Motor neuron (in vitro differentiated cells): ENCODE results near the gene OR2B3. TPM values are rescaled to one million over a fixed set of nuclear protein-coding genes. Genes with fewer than 3 reads are reported as not detected.
"Not testable (repeated sequence)": the region's sequence is repeated elsewhere in the genome, so short reads cannot be mapped to it uniquely, and the experiment has no call there.

Experiments used
- ATAC-seq, 8 experiments: fragments of 200-7000 bp; cut with Tn5 transposase; replicated peaks in 6 of 8; 2 replicates each; pipeline ENCODE4 v1.8.0; 2021; ENCODE audit warnings: mild to moderate bottlenecking in 8 of 8, moderate library complexity in 8 of 8
- H3K27ac ChIP-seq, 2 donors: fragments of 250-450 bp; sonication (Bioruptor Pico); 2 replicates each; pipeline ENCODE4 v1.9.0; 2021; ENCODE audit warnings: antibody characterized with exemption in 2 of 2, mild to moderate bottlenecking in 2 of 2, moderate library complexity in 1 of 2
- H3K4me1 ChIP-seq, 2 donors: fragments of 250-450 bp; sonication (Bioruptor Pico); replicated peaks in 1 of 2; 2 replicates each; pipeline ENCODE4 v1.6.1; 2021; ENCODE audit warnings: antibody characterized with exemption in 2 of 2, mild to moderate bottlenecking in 2 of 2, moderate library complexity in 1 of 2
- H3K4me3 ChIP-seq, 5 donors: fragments of 250-450 bp; sonication (Bioruptor Pico); 2 replicates each; pipeline ENCODE4 v1.9.0; 2021; ENCODE audit warnings: antibody characterized with exemption in 5 of 5, mild to moderate bottlenecking in 5 of 5, moderate library complexity in 4 of 5
- WGBS, 10 experiments: fragments of 450-650 bp; shearing (Covaris generic); methylation state at CpG; one replicate each; pipeline ENCODE4 v1.0.0; 2022; 5-methylcytosine and 5-hydroxymethylcytosine counted together
- in situ Hi-C, 9 experiments: fragments of 400-800 bp; cut with MboI; loops; one replicate each; pipeline ENCODE4 v1.15.0; 2021; ENCODE audit warnings: low sequenced_read_pairs in 9 of 9, low pct_unique_long_range_greater_than_20kb in 2 of 9; ENCODE audit not compliant: unreplicated experiment in 9 of 9
- total RNA-seq, 8 experiments: library from RNA; unstranded; fragments of 300-600 nt; gene quantifications; 2 replicates each; pipeline versions ENCODE4 v1.2.3 to v1.2.4, GENCODE V29; 2022

OR2B3 gene
- under 1 TPM in 1 of 8 experiments, not detected in 7; 0.17 TPM for total RNA-seq

DNA sequence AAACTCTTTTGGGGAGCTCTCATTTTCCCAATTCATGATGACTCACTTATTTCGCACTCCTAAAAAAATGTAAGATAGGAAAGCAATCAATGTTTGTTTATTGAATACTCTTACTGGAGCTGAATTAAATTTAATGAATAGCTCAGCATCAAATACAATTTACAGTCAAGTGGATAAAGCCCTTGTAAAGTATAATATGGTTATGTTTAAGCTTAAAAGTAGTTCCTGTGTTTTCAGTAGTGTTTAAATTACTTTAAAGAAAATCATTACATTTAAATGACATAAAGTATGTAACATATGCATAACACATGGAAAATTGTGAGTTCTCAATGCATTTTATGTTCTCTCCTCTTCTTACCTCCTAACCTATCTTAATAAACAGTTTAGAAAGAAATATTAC lies at the start of gene OR2B3:
TSS of gene OR2B3 (minus strand) at position 101 of the 400 bp plus-strand sequence. CDS start at position 36, 65 bp downstream.
- no peak for ATAC-seq
- Histone ChIP-seq H3K4me1 (no peaks in the 10 kb centered on the region), H3K27ac (no peak within 1 kb of the TSS), H3K4me3 (no peak within 1 kb of the TSS)
- WGBS, 10 experiments = 0 to 100% (median 56%) methylated on average over 1 of the region's 1 CpG; no CpG with 5 or more reads in 1 of the 10 experiments
- in situ Hi-C loops = no loop called here

DNA sequence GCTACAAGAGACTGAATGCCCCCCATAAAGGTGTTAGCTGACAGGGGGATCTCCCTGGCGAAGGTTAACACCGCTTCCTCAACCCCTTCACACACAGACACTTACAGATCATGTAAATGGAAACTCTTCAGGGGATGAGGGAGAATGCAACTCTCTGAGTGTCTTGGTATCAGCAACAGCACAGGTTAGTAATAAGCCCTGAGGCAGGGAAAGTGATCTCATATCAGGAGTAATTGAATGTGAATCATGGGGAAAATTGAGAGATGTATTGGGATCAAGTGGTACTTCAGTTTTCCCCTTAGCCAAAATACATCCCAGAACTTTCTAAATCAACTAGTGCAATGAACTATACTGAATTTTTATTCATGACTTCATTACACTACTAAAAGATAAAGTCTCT lies 44.6 kb upstream of the OR2B3 start:
- 25 to 100% (median 80%) methylated on average over 1 to 2 of the region's 2 CpGs; no CpG with 5 or more reads in 5 of the 10 experiments for WGBS, 10 experiments
- no peaks in the 10 kb centered on the region for H3K4me1 ChIP-seq
- no peak for ATAC-seq
- H3K4me3 ChIP-seq = no peak overlapping the region
- H3K27ac ChIP-seq = no peak overlapping the region
- in situ Hi-C loops = loop anchor here in 1 of 9 experiments (25.0 kb wide), 1 partner anchor 94 kb away; the partner anchor contains the start of gene OR2W1

GRCh38 chr6:29130644-29131043 lies 43.5 kb upstream of the OR2B3 start:
- Histone ChIP-seq H3K27ac (no peak overlapping the region), H3K4me1 (no peaks in the 10 kb centered on the region), H3K4me3 (no peak overlapping the region)
- WGBS, 10 experiments = 0 to 88% (median 39%) methylated on average over 1 to 4 of the region's 4 CpGs; no CpG with 5 or more reads in 2 of the 10 experiments
- no peak for ATAC-seq
- in situ Hi-C loops = loop anchor here in 1 of 9 experiments (25.0 kb wide), 1 partner anchor 93 kb away; the partner anchor contains the start of gene OR2W1

GRCh38 chr6:29129326-29130012 lies 42.4 kb upstream of the OR2B3 start:
- ATAC-seq = no peak
- 0 to 86% (median 64%) methylated on average over 1 to 8 of the region's 15 CpGs; no CpG with 5 or more reads in 3 of the 10 experiments for WGBS, 10 experiments

DNA sequence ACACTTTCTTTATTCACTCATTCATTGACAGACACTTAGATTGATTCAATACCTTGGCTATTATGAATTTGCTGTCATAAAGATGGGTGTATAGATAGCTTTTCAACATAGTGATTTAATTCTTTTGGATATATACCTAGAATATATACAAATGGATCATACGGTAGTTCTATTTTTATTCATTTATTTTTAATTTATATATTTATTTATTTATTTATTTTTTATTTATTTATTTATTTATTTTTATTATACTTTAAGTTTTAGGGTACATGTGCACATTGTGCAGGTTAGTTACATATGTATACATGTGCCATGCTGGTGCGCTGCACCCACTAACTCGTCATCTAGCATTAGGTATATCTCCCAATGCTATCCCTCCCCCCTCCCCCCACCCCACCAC lies 27.9 kb upstream of the OR2B3 start:
- in situ Hi-C loops, ATAC-seq, H3K27ac ChIP-seq, H3K4me3 ChIP-seq, H3K4me1 ChIP-seq: not testable (repeated sequence)
- WGBS, 10 experiments = 71 to 100% (median 88%) methylated on average over 1 of the region's 3 CpGs; no CpG with 5 or more reads in 3 of the 10 experiments

More at GRCh38 chr6:29129326-29130012, 42.4 kb upstream of the OR2B3 start:
- Histone ChIP-seq H3K4me1 (no peaks in the 10 kb centered on the region), H3K4me3 (no peak overlapping the region), H3K27ac (no peak overlapping the region)
- in situ Hi-C loops = loop anchor here in 1 of 9 experiments (25.0 kb wide), 1 partner anchor 92 kb away; the partner anchor contains the start of gene OR2W1

DNA sequence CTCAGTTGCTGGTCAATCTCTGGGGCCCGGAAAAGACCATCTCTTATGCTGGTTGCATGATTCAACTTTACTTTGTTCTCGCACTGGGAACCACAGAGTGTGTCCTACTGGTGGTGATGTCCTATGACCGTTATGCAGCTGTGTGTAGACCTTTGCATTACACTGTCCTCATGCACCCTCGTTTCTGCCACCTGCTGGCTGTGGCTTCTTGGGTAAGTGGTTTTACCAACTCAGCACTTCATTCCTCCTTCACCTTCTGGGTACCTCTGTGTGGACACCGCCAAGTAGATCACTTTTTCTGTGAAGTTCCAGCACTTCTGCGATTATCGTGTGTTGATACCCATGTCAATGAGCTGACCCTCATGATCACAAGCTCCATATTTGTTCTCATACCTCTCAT lies 25.0 kb upstream of the OR2B3 start:
- in situ Hi-C loops = no loop called here
- H3K27ac ChIP-seq = no peak overlapping the region
- H3K4me3 ChIP-seq = no peak overlapping the region
- 13 to 90% (median 83%) methylated on average over 1 to 4 of the region's 7 CpGs; no CpG with 5 or more reads in 4 of the 10 experiments for WGBS, 10 experiments
- H3K4me1 ChIP-seq = no peaks in the 10 kb centered on the region
- ATAC-seq = no peak

GRCh38 chr6:29107758-29108157 lies 20.6 kb upstream of the OR2B3 start, which contains the start of gene OR2J3:
OR2J3 (plus strand) TSS chr6:29108058; CDS start chr6:29111891, 3,833 bp downstream.
- in situ Hi-C loops = no loop called here
- Histone ChIP-seq H3K4me3 (no peak within 1 kb of the TSS), H3K4me1 (no peaks in the 10 kb centered on the region), H3K27ac (no peak within 1 kb of the TSS)
- 0 to 60% (median 13%) methylated on average over 1 of the region's 1 CpG; no CpG with 5 or more reads in 1 of the 10 experiments for WGBS, 10 experiments
- ATAC-seq = no peak

DNA sequence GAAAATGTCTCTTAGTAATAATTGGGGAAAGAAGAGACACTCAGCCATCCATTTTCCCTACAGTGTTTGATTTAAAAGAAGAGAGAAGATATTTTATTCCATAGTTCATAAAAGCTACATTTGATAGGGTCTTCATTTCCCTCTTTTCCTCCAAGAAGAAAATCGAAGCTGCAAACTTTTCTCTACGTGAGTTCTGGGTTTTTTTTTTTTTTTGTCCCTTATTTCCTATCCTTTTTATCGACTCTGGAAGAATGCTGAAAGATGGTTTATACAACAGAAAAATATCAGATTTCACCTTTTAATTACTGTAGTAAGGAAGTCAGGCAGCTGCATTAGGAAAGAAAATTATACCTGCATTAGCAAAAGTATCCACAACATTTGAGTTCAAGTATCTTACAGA lies 12.1 kb upstream of the OR2B3 start, which contains the start of gene OR2J1:
TSS of gene OR2J1 (plus strand) at position 301 of the 400 bp plus-strand sequence. CDS start 1,453 bp downstream, outside the sequence.
- ATAC-seq = no peak
- Histone ChIP-seq H3K4me1 (no peaks in the 10 kb centered on the region), H3K27ac (no peak within 1 kb of the TSS), H3K4me3 (no peak within 1 kb of the TSS)
- in situ Hi-C loops = no loop called here
- WGBS, 10 experiments = 0 to 84% (median 59%) methylated on average over 2 to 3 of the region's 3 CpGs; no CpG with 5 or more reads in 1 of the 10 experiments

DNA sequence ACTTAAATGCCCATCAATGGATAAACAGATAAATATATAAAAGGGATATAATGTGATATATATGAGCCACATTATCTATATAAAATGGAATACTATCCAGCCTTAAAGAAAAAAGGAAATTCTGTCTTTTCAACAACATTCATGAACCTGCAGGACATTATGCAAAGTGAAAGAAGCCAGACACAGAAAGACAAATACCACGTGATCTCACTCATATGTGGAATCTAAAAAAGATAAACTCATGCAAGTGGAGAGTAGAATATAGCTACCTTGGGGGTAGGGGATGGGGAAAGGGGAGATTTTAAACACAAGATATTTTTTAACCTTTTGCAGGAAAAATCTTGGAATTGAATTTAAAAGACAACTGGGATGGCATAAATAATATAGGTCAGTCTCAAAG lies 10.7 kb upstream of the OR2B3 start:
- Histone ChIP-seq H3K27ac (no peak overlapping the region), H3K4me1 (no peaks in the 10 kb centered on the region), H3K4me3 (no peak overlapping the region)
- ATAC-seq = no peak
- in situ Hi-C loops = no loop called here
- WGBS, 10 experiments = 0 to 71% (median 41%) methylated on average over 1 of the region's 1 CpG; no CpG with 5 or more reads in 2 of the 10 experiments

GRCh38 chr6:29092957-29093356 lies 5.8 kb upstream of the OR2B3 start:
- in situ Hi-C loops = no loop called here
- no peaks in the 10 kb centered on the region for H3K4me1 ChIP-seq
- ATAC-seq = no peak
- no peak overlapping the region for H3K27ac ChIP-seq
- H3K4me3 ChIP-seq = no peak overlapping the region
- 0 to 100% (median 60%) methylated on average over 1 of the region's 3 CpGs; no CpG with 5 or more reads in 3 of the 10 experiments for WGBS, 10 experiments

- Histone ChIP-seq H3K4me3 (no peak overlapping the region), H3K27ac (no peak overlapping the region), H3K4me1 (no peaks in the 10 kb centered on the region)
- in situ Hi-C loops = no loop called here
- 39 to 100% (median 90%) methylated on average over 2 to 8 of the region's 15 CpGs; no CpG with 5 or more reads in 4 of the 10 experiments for WGBS, 10 experiments
- no peak for ATAC-seq
These were observed 4.7 kb downstream of the OR2B3 start for GRCh38 chr6:29082457-29082856.

DNA sequence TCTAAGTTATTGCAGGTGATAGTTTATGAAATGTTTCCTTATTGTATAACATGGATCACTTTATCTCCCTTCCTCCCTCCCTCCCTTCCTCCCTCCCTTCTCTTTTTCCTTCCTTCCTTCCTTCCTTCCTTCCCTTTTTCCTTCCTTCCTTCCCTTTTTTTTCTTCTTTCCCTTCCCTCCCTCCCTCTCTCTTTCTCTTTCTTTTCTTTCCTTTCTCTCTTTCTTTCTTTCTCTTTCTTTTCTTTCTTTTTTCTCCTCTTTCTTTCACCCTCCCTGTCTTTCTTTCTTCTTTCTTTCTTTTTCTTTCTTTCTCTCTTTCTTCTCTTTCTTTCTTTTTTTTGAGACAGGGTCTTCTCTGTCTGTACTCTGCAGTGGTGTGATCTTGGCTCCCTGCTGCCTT lies 5.8 kb downstream of the OR2B3 start:
- in situ Hi-C loops = no loop called here
- no peak overlapping the region for H3K4me3 ChIP-seq
- no peaks in the 10 kb centered on the region for H3K4me1 ChIP-seq
- H3K27ac ChIP-seq = no peak overlapping the region
- ATAC-seq = no peak

DNA sequence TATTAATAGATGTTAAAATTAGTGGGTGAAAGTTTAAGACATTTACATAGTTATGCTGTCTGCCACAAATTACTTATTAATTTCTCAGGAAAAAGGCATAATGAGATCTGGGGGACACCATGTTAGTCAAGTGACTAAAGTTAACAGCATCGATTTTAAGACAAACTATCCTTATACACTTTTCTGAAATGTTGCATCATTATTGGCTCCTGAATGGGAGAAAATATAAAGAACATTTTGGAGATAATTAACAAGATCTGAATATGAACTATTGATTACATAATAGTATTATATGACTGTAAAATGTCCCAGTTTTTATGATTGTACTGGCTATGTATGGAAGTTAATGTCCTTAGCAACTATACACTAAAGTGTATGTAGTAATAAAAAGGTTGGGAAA lies 7.9 kb downstream of the OR2B3 start:
- in situ Hi-C loops = no loop called here
- no peak overlapping the region for H3K4me3 ChIP-seq
- WGBS, 10 experiments = 0 to 100% (median 63%) methylated on average over 1 of the region's 1 CpG; no CpG with 5 or more reads in 1 of the 10 experiments
- no peak overlapping the region for H3K27ac ChIP-seq
- ATAC-seq = no peak
- H3K4me1 ChIP-seq = no peaks in the 10 kb centered on the region
